Stomach (tissue), 9 donors: ENCODE results near the gene ADARB2. TPM values are rescaled to one million over a fixed set of nuclear protein-coding genes. Genes with fewer than 3 reads are reported as not detected.
"Not testable (repeated sequence)": the region's sequence is repeated elsewhere in the genome, so short reads cannot be mapped to it uniquely, and the experiment has no call there.

ENCODE experiments used
- DNase-seq, 2 donors: peaks; one replicate each; pipeline versions ENCODE4 v3.0.0 to v3.0.0-alpha.2; 2013 to 2019
- H3K27ac ChIP-seq, 5 donors: fragments of 200-600 bp in 4 of 5; sonication (generic) in 4 of 5; one replicate each; pipeline ENCODE4 v1.5.1; 2013 to 2019; ENCODE audit warnings: mild to moderate bottlenecking in 1 of 5, moderate library complexity in 1 of 5
- H3K27me3 ChIP-seq, 3 donors: fragments of 200-600 bp; sonication (generic); one replicate each; pipeline ENCODE4 v1.5.1; 2017 to 2019; ENCODE audit warnings: mixed run types in 1 of 3
- H3K36me3 ChIP-seq, 4 donors: fragments of 200-600 bp; sonication (generic); 1 replicate in 3 of 4; 2 replicates in 1 of 4; pipeline ENCODE4 v1.5.1; 2016 to 2019
- H3K4me1 ChIP-seq, 4 donors: fragments of 200-600 bp; sonication (generic); one replicate each; pipeline ENCODE4 v1.5.1; 2016 to 2019
- H3K4me3 ChIP-seq, 4 donors: fragments of 200-600 bp; sonication (generic) in 3 of 4; one replicate each; pipeline ENCODE4 v1.5.1; 2016 to 2019; ENCODE audit warnings: mild to moderate bottlenecking in 1 of 4
- H3K9me3 ChIP-seq, 4 donors: fragments of 200-600 bp; sonication (generic); one replicate each; pipeline ENCODE4 v1.5.1; 2016 to 2019
- CTCF ChIP-seq, 7 experiments: fragments of 450-650 bp in 4 of 7; fragments of 200-600 bp in 3 of 7; sonication (generic) in 3 of 7; IDR thresholded peaks; one replicate each; pipeline ENCODE4 v1.5.1; 2016 to 2019; ENCODE audit warnings: antibody characterized with exemption in 7 of 7, control low read depth in 2 of 7, mild to moderate bottlenecking in 1 of 7
- EP300 ChIP-seq: sonication (generic); formaldehyde crosslinking; IDR thresholded peaks from one replicate; pipeline ENCODE4 v1.6.1; 2017; ENCODE audit warnings: antibody characterized with exemption
- POLR2A ChIP-seq, 4 donors: fragments of 450-650 bp; IDR thresholded peaks; one replicate each; pipeline ENCODE4 v1.6.1; 2016; ENCODE audit warnings: antibody characterized with exemption in 4 of 4, control low read depth in 2 of 4, mild to moderate bottlenecking in 1 of 4, moderate library complexity in 1 of 4
- POLR2AphosphoS5 ChIP-seq, 3 donors: sonication (generic); formaldehyde crosslinking; IDR thresholded peaks; one replicate each; pipeline ENCODE4 v1.6.1; 2016; ENCODE audit warnings: antibody characterized with exemption in 3 of 3
- WGBS, 5 donors: extraction: QIAGEN DNeasy Blood & Tissue Kit in 3 of 5; methylation state at CpG; one replicate each; pipeline versions ENCODE4 v1.1.5 to v1.1.7; 2013 to 2018; 5-methylcytosine and 5-hydroxymethylcytosine counted together
- intact Hi-C: fragments of 100-400 bp; cut with DNase I; formaldehyde crosslinking; loops from one replicate; pipeline ENCODE4 v1.15.1; 2023; ENCODE audit warnings: low total_unique reads
- polyA plus RNA-seq, 3 donors: library from polyadenylated mRNA; stranded (reverse); fragments of 200-250 nt; gene quantifications; one replicate each; pipeline ENCODE4 v1.2.3, GENCODE V29; 2013
- total RNA-seq, 5 donors: library from RNA; depleted of rRNA; stranded (reverse); fragments of >200 nt; gene quantifications; one replicate each; pipeline versions ENCODE4 v1.1.0 to v1.2.3, GENCODE V29; 2014 to 2016
- donor health status: healthy with polysubstance abuse.
- donor health status: Bipolar disorder and iron deficiency.
- donor health status: healthy.

Gene ADARB2
- total and polyA plus RNA-seq, 8 donors: 0.55 to 4.1 (median 1.4) TPM; not detected in 1

GRCh38 chr10:1462521-1462920 lies 274.8 kb downstream of the ADARB2 start:
- 83 to 100% (median 88%) methylated on average over 1 of the region's 1 CpG for WGBS, 5 donors
- H3K36me3 ChIP-seq: no peaks in the 10 kb centered on the region
- no peaks in the 10 kb centered on the region for H3K9me3 ChIP-seq
- H3K4me3 ChIP-seq: no peak overlapping the region
- H3K27me3 ChIP-seq: no peaks in the 10 kb centered on the region
- intact Hi-C loops: no loop called here
- H3K4me1 ChIP-seq: peaks cover 0 to 8% (median 2%) of the 10 kb centered on the region in 4 donors
- no peak overlapping the region for H3K27ac ChIP-seq
- DNase-seq: no peak
- no peak for TF ChIP-seq CTCF (IDR thresholded peaks at IDR 0.05)
- TF ChIP-seq POLR2AphosphoS5 (IDR thresholded peaks at IDR 0.05): no peak
- no peak for TF ChIP-seq POLR2A (IDR thresholded peaks at IDR 0.05)
- TF ChIP-seq EP300: no peak

- intact Hi-C loops: no loop called here
- TF ChIP-seq EP300 (no peak), POLR2AphosphoS5 (IDR thresholded peaks at IDR 0.05) (no peak), POLR2A (IDR thresholded peaks at IDR 0.05) (no peak), CTCF (IDR thresholded peaks at IDR 0.05) (no peak)
- Histone ChIP-seq H3K27me3 (no peaks in the 10 kb centered on the region), H3K9me3 (no peaks in the 10 kb centered on the region), H3K4me1 (peaks cover 0 to 8% (median 2%) of the 10 kb centered on the region in 4 donors), H3K27ac (no peak overlapping the region), H3K36me3 (no peaks in the 10 kb centered on the region), H3K4me3 (no peak overlapping the region)
- no peak for DNase-seq
- WGBS, 5 donors: 64 to 73% (median 68%) methylated on average over 5 of the region's 5 CpGs
Measured at GRCh38 chr10:1462032-1462431, 275.3 kb downstream of the ADARB2 start.

DNA sequence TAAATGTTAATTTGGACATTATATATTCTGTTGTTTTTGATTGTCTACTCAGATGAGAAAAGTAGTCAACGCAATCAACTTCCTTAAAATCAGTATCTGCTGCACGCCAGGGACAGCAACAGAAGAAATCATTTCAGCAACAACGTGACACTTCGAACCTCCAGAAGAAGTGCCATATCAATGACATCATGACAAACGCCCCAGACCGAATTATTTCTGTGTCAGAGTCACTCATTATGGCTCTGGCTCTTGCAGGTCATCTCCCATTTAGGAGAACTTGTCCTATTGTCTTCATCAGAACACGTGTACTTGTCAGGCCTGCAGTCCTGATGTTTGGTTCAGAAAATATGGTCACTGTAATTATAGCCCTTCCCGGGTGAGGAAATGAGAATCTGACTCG lies 276.3 kb downstream of the ADARB2 start:
- Histone ChIP-seq H3K9me3 (no peaks in the 10 kb centered on the region), H3K36me3 (no peaks in the 10 kb centered on the region), H3K4me3 (no peak overlapping the region), H3K27ac (no peak overlapping the region), H3K4me1 (peaks cover 0 to 3% (median under 1%) of the 10 kb centered on the region in 4 donors), H3K27me3 (no peaks in the 10 kb centered on the region)
- TF ChIP-seq CTCF (IDR thresholded peaks at IDR 0.05) (no peak), POLR2AphosphoS5 (IDR thresholded peaks at IDR 0.05) (no peak), EP300 (no peak), POLR2A (IDR thresholded peaks at IDR 0.05) (no peak)
- intact Hi-C loops: no loop called here
- DNase-seq: no peak
- 66 to 79% (median 73%) methylated on average over 9 of the region's 9 CpGs for WGBS, 5 donors

DNA sequence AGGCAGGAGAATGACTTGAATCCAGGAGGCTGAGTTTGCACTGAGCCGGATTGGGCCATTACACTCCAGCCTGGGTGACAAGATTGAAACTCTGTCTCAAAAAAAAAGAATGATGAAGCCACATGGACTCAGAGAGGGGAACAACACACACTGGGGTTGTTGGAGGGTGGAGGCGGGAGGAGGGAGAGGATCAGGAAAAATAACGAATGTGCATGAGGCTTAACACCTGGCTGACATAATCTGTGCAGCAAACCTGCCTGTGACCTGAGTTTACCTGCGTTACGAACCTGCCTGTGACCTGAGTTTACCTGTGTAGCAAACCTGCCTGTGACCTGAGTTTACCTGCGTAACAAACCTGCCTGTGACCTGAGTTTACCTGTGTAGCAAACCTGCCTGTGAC lies 277.7 kb downstream of the ADARB2 start:
- intact Hi-C loops, H3K4me1 ChIP-seq, H3K27ac ChIP-seq, H3K9me3 ChIP-seq, H3K4me3 ChIP-seq, H3K36me3 ChIP-seq, DNase-seq, H3K27me3 ChIP-seq: not testable (repeated sequence)
- WGBS, 5 donors: 39 to 67% (median 47%) methylated on average over 4 to 6 of the region's 6 CpGs

DNA sequence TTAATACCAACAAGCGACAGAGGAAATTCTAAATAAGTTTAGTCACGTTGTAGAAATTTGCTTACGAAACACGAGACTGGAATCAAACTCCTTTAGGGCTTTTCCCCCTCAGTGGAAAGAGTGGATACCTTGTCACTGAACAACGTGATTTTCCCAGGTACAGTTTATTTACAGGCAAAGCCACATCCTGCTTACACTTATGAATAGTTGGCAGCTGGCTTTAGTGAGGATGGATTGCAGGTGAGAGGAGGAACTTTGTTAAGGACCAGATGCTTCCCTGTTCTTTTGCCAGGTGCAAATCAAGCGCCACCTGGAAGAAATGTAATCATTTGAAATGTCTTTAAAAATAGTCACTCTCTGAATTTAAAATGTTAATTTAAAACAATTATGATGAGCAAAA lies 282.4 kb downstream of the ADARB2 start:
- intact Hi-C loops: no loop called here

More for the DNA sequence above, 282.4 kb downstream of the ADARB2 start:
- WGBS, 5 donors: 33 to 41% (median 35%) methylated on average over 6 of the region's 6 CpGs
- TF ChIP-seq POLR2A (IDR thresholded peaks at IDR 0.05) (no peak), POLR2AphosphoS5 (IDR thresholded peaks at IDR 0.05) (no peak), EP300 (no peak)
- Histone ChIP-seq H3K27ac (no peak overlapping the region), H3K36me3 (no peaks in the 10 kb centered on the region), H3K27me3 (peaks cover 0 to 4% (median 0%) of the 10 kb centered on the region in 3 donors), H3K4me3 (no peak overlapping the region), H3K9me3 (no peaks in the 10 kb centered on the region), H3K4me1 (no peaks in the 10 kb centered on the region)
- no peak for DNase-seq
